GM10266 (cell line): ENCODE results near the gene POLD3.
"Not testable (repeated sequence)": the region's sequence is repeated elsewhere in the genome, so short reads cannot be mapped to it uniquely, and the experiment has no call there.

ENCODE experiments used
- DNase-seq: peaks from one replicate; pipeline ENCODE4 v3.0.0; 2012; ENCODE audit errors: extremely low spot score
- TF ChIP-seq, protein P1 (sequence below): IDR thresholded peaks from 2 replicates; pipeline ENCODE4 v1.5.1; 2012; ENCODE audit warnings: mild to moderate bottlenecking, low read depth; ENCODE audit not compliant: control insufficient read depth, insufficient read depth; ENCODE audit errors: missing control alignments

POLD3 gene

DNA sequence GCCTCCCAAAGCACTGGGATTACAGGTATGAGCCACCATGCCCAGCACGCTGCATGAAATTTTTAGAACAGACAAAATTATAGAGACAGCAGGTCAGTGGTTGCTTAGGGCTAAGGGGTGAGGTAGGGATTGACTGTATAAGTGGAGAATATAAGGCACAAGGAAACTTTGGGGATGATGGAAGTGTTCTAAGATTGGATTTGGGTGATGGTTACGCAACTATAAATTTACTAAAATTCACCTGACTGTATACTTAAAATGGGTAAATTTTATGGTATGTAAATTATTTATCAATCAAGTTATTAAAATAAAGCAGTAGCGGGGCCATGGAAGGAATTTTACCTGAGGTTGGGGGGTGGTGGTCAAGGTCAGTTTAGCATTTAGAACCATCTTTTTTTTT is 16.4 kb upstream of the POLD3 start:
- DNase-seq: no peak
- TF ChIP-seq, protein P1, sequence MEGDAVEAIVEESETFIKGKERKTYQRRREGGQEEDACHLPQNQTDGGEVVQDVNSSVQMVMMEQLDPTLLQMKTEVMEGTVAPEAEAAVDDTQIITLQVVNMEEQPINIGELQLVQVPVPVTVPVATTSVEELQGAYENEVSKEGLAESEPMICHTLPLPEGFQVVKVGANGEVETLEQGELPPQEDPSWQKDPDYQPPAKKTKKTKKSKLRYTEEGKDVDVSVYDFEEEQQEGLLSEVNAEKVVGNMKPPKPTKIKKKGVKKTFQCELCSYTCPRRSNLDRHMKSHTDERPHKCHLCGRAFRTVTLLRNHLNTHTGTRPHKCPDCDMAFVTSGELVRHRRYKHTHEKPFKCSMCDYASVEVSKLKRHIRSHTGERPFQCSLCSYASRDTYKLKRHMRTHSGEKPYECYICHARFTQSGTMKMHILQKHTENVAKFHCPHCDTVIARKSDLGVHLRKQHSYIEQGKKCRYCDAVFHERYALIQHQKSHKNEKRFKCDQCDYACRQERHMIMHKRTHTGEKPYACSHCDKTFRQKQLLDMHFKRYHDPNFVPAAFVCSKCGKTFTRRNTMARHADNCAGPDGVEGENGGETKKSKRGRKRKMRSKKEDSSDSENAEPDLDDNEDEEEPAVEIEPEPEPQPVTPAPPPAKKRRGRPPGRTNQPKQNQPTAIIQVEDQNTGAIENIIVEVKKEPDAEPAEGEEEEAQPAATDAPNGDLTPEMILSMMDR: no peak

DNA sequence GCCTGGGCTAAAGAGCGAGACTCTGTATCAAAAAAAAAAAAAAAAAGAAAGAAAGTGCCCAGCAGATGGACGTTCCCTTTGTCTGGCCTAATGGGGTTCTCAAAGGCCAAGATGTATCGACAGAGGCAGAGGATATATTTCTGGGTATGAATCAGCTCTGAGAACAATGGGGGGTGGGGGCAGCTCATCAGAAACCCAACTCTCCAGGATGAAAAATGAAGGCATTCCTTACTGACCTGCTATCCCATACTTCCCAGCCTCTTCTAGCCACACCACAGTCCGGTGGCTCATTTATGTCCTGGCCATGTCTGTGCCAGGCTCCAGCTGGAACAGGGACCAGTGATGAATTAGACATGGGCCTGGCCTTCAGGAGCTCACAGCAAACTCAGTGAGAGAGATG is 15.2 kb upstream of the POLD3 start:
- TF ChIP-seq, protein P1: no peak

GRCh38 chr11:74577624-74578396 is 14.6 kb upstream of the POLD3 start:
- TF ChIP-seq, protein P1: no peak
- no peak for DNase-seq

More for the DNA sequence above, 15.2 kb upstream of the POLD3 start:
- no peak for DNase-seq

GRCh38 chr11:74579577-74580270 is 12.7 kb upstream of the POLD3 start:
- TF ChIP-seq, protein P1: no peak
- no peak for DNase-seq

GRCh38 chr11:74581954-74582547 is 10.3 kb upstream of the POLD3 start:
- DNase-seq: no peak

GRCh38 chr11:74583024-74583624 is 9.3 kb upstream of the POLD3 start:
- no peak for DNase-seq
- TF ChIP-seq, protein P1: no peak

More at GRCh38 chr11:74581954-74582547, 10.3 kb upstream of the POLD3 start:
- TF ChIP-seq, protein P1: no peak

- DNase-seq: not testable (repeated sequence)
Observed at GRCh38 chr11:74590492-74590891, 1.9 kb upstream of the POLD3 start.
